ENCODE measurements around the gene ADAM10.

ADAM10 gene

GRCh38 chr15:58715266-58715917 is 34.1 kb downstream of the ADAM10 start:
- no peak for DNase-seq

- DNase-seq, result no peak
Measured at GRCh38 chr15:58710701-58711100, 38.8 kb downstream of the ADAM10 start.

DNA sequence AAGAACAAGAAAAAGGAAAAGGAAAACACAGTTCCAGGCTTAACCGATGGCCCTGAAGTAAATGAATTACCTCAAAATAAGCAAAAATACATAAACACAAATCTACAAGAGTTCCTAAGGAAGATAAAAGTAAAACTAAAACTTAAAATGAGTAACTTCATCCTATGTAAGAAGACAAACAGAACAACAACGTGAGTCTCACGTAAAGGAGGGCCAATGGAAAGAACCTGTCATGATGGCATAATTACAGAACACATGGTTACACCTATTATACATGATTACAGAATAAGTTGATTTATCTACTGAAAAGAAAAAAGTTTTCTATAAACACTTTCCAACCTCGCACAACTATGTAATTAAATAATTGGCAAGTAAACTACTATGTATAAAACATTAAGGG is 42.1 kb downstream of the ADAM10 start:
- no peak for DNase-seq

- DNase-seq, result no peak
Measured at GRCh38 chr15:58705105-58705504, 44.4 kb downstream of the ADAM10 start.

DNA sequence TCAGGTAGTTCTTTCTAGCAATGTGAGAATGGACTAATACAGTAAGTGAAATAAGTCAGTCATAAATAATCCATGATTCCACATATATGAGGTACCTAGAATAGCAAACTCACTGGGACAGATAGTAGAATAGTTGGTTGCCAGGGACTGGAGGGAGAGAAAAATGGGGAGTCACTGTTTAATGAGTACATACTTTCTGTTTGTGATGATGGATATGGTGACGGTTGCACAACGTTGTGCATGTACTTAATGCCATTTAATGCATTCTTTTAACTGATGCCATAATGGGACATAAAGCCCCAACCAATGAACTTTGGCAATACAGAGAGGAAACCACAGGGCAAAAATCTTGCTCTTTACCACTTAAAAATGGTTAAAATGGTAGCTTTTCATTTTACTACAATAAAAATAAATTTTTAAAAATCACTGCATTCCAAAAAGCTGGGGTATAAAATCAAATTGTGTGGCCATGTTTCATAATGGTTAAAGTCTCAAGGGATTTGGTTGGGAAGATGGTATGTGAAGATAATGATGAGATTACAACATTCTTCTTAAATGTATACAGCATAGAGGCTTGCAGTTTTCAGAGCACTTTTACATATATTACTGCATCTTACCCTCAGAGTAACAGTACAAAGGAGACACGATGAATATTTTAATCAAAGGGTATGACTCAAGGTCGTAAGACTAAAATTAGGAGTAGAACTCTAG is 45.2 kb downstream of the ADAM10 start:
- no peak for DNase-seq

DNA sequence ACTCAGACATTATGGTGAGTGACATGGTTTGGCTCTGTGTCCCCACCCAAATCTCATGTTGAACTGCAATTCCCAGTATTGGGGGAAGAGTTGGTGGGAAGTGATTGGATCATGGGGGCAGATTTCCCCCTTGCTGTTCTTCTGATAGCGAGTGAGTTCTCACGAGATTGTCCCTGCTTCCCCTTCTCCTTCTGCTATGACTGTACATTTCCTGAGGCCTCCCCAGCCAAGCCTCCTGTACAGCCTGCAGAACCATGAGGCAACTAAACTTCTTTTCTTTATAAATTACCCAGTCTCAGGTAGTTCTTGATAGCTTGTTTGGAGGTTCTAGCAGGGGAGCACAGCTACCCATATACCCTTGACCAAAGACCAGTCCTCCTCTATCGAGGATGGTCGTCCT is 45.9 kb downstream of the ADAM10 start:
- DNase-seq, result no peak

DNA sequence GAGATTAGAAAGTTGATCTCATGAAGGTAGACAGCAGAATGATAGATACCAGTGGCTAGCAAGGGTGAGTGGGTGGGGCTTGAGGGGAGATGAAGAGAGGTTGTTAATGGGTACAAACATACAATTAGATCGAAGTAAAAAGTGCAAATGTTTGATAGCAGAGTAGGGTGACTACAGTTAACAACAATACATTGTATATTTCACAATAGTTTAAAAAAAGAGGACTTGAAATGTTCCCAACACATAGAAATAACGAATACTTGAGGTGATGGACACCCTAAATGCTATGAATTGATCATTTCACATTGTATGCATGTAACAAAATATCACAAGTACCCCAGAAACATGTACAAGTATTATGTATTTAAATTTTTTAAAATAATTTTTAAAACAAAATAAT is 47.3 kb downstream of the ADAM10 start:
- no peak for DNase-seq

GRCh38 chr15:58701376-58701775 is 48.1 kb downstream of the ADAM10 start:
- DNase-seq, result no peak

DNA sequence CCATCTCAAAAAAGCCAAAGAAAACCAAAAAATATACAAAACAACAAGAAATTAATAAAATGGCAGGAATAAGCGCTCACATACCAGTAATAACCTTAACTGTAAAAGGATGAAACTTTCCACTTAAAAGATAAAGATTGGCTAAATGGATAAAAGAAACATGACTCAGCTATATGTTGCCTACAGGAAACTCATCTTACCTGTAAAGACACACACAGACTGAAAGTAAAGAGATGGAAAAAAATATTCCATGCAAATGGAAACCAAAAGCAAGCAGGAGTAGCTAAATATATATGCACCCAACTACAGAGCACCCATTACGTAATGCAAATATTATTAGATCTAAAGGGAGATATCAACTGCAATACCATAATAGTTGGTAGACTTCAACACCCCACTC is 49.7 kb downstream of the ADAM10 start:
- no peak for DNase-seq

GRCh38 chr15:58698887-58699641 is 50.4 kb downstream of the ADAM10 start:
- no peak for DNase-seq

GRCh38 chr15:58697220-58697619 is 52.3 kb downstream of the ADAM10 start:
- DNase-seq, result no peak

DNA sequence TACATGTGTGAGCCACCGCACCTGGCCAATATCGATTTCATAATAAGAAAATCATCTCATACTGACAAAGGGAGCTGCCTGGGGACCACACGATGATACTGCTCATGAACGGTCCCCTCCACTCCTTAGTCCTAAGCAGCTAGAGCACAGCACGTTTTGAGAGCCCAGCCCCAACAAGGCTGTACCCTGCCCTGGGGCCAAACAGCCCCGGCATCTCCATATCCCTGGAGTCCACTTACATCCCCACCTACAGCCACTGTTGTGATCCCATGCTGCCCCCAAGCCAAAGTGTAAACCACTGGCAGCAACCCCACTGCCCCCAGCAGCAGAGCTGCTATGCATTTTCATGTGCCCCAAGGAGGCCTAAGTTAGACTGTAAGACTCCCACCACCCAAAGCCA is 52.8 kb downstream of the ADAM10 start:
- no peak for DNase-seq

GRCh38 chr15:58694641-58695398 is 54.7 kb downstream of the ADAM10 start:
- DNase-seq, result no peak

GRCh38 chr15:58690703-58691102 is 58.8 kb downstream of the ADAM10 start:
- DNase-seq, result no peak

DNA sequence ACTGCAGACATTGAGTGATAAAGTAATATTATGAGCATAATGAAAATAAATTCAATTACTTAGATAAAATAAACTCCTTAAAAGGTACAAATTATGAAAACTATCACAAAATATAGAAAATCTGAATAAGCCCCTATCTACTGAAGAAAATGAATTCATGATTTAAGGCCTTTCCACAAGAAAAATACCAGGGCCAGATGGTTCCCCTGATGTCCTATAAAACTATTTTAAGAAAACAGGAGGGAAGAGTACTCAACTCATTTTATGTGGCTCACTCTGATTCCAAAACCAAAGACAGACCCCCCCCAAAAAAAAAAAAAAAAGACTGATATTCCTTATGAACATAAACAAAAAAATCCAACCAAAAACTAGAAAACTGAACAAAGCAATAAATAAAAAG is 59.9 kb downstream of the ADAM10 start:
- DNase-seq, result no peak

DNA sequence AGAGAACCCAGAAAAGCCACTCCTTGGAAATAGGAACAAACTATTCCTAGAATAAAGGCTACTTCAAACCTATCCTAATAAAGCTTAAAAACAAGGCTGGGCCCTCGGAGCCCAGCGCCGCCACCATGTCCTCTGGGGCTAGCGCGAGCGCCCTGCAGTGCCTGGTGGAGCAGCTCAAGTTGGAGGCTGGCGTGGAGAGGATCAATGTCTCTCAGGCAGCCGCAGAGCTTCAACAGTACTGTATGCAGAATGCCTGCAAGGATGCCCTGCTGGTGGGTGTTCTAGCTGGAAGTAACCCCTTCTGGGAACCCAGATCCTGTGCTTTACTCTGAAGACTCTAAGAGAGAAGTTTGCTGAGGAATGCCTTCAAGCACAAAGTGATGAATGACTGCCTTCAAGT is 63.2 kb downstream of the ADAM10 start:
- no peak for DNase-seq

DNA sequence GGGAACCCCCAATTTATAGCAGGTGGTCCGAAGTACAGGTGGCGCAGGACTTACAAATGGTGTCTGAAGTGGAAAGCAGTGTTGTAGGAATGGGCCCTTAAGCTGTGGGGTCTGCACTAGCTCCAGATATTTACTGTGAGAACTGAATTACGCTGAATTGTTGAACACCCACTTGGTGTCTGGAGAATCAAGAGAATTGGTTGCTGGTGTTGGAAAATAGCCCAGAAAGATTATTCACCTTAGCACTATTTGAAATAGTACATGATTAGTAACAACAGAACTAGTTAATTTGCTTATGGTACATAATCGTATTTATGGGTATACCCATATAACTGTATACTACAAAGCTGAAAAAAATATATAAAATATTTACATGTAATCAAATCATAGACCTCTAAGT is 64.8 kb downstream of the ADAM10 start:
- DNase-seq, result no peak

DNA sequence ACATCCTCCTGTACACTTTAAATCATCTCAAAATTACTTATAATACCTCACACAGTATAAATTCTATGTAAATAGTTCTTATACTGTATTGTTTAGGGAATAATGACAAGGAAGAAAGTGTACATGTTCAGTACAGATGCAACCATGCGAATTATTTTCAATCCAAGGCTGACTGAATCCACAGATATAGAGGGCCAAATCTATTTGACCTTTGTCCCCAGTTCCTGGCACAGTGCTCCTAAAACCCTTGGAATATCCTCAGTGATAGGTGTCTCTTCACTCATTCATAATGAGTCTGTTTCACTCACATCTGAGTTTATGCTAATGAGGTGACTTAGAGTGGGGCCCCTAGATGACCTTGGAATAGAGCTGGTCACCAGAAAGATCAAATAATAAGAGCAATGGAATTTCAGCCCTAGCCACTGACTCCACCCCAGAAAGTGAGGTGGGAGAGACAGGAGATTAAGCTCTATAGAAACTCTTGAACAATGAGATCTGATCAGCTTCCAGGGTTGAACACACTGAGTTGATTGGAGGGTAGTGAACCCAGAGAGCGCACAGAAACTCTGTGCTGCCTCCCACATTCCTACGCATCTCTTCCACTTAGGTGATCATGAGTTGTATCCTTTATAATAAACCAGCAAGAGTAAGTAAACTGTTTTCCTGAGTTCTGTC is 65.3 kb downstream of the ADAM10 start:
- no peak for DNase-seq

- no peak for DNase-seq
Measured at GRCh38 chr15:58682234-58682633, 67.3 kb downstream of the ADAM10 start.

DNA sequence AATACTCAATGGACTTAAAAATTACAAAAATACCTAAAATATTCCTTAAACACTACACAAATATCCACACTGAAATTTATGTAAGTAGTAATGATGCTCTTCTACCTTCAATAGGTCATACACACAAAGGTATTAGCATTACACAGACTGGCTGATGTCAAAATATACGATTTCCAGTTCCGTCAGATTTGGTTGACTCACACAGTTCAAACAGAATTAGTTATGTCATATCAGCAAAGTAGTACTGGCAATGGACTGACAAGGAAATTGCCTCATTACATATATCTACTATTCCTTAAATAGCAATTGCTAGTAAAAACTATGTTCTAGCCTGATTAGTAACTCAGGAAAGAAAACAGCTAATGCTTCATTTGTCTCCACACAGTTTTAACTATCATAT is 70.8 kb downstream of the ADAM10 start:
- no peak for DNase-seq

- DNase-seq, result no peak
Measured at GRCh38 chr15:58677426-58677825, 72.1 kb downstream of the ADAM10 start.

- DNase-seq, result no peak
Measured at GRCh38 chr15:58676766-58677165, 72.7 kb downstream of the ADAM10 start.

DNA sequence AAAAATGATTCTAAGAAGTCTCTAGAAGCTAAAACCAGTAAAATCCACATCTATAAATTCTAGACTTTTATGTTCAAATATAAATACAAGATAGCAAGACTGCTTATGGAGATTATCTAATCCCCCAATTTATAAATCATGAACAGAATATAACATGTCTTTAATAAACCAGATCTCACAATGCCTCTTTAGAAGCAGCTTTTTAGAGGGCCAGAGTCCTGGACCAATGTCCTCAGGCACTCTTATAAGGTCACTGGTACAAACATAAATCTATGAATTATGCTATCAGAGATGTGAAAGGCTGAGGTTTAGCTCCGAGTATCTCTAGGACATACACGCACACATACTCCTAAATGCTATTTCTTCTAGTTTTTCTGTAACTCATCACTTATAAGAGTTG is 78.3 kb downstream of the ADAM10 start:
- no peak for DNase-seq
